SKM-1 treated with dmso at 0.1 percent for 144 hours (cell line): ENCODE results near the gene SMCO3.

Experiments used
- DNase-seq: peaks from one replicate; lab custom pipeline; 2025; ENCODE audit not compliant: unreplicated experiment; lab: John Stamatoyannopoulos, UW

SMCO3 gene

GRCh38 chr12:14828892-14829291 is 14.9 kb upstream of the SMCO3 start:
- no peak for DNase-seq

- no peak for DNase-seq
Measured at GRCh38 chr12:14827043-14827442, 13.1 kb upstream of the SMCO3 start.

GRCh38 chr12:14826491-14826890 is 12.5 kb upstream of the SMCO3 start:
- DNase-seq, result no peak

- DNase-seq, result no peak
Measured at GRCh38 chr12:14825256-14825655, 11.3 kb upstream of the SMCO3 start.

GRCh38 chr12:14824012-14824634 is 10.1 kb upstream of the SMCO3 start:
- DNase-seq, result no peak

GRCh38 chr12:14811486-14811885 is 2.5 kb downstream of the SMCO3 start:
- DNase-seq, result no peak

GRCh38 chr12:14810953-14811483 is 3.0 kb downstream of the SMCO3 start:
- no peak for DNase-seq

- DNase-seq, result no peak
Measured at GRCh38 chr12:14810167-14810952, 3.6 kb downstream of the SMCO3 start.

GRCh38 chr12:14803830-14804160 is 10.2 kb downstream of the SMCO3 start:
- no peak for DNase-seq

GRCh38 chr12:14803011-14803829 is 10.8 kb downstream of the SMCO3 start, which contains the start of the genes C12orf60 and WBP11:
C12orf60 (plus strand) TSS chr12:14803670; CDS start chr12:14822936, 19,266 bp downstream.
WBP11 (minus strand) TSS chr12:14803478; CDS start chr12:14801383, 2,095 bp downstream.
- DNase-seq, result peak; percentile 88

- no peak for DNase-seq
Measured at GRCh38 chr12:14802721-14803010, 11.3 kb downstream of the SMCO3 start.

GRCh38 chr12:14802247-14802646 is 11.7 kb downstream of the SMCO3 start:
- no peak for DNase-seq

GRCh38 chr12:14795028-14795448 is 18.9 kb downstream of the SMCO3 start:
- DNase-seq, result no peak

GRCh38 chr12:14785568-14785967 is 28.4 kb downstream of the SMCO3 start:
- DNase-seq, result no peak

GRCh38 chr12:14784471-14784870 is 29.5 kb downstream of the SMCO3 start:
- no peak for DNase-seq

- no peak for DNase-seq
Measured at GRCh38 chr12:14782756-14783155, 31.2 kb downstream of the SMCO3 start.

- DNase-seq, result no peak
Measured at GRCh38 chr12:14781563-14781962, 32.4 kb downstream of the SMCO3 start.

- no peak for DNase-seq
Measured at GRCh38 chr12:14780859-14781258, 33.1 kb downstream of the SMCO3 start.

GRCh38 chr12:14779834-14780233 is 34.1 kb downstream of the SMCO3 start:
- DNase-seq, result no peak

- no peak for DNase-seq
Measured at GRCh38 chr12:14777271-14777670, 36.7 kb downstream of the SMCO3 start.

GRCh38 chr12:14776236-14776961 is 37.6 kb downstream of the SMCO3 start:
- no peak for DNase-seq
